ENCODE results near the gene BCCIP. TPM values are rescaled to one million over a fixed set of nuclear protein-coding genes. Genes with fewer than 3 reads are reported as not detected.

BCCIP gene
- total and polyA plus RNA-seq, 9 donors = 29.9 to 60.6 (median 48.4) TPM

DNA sequence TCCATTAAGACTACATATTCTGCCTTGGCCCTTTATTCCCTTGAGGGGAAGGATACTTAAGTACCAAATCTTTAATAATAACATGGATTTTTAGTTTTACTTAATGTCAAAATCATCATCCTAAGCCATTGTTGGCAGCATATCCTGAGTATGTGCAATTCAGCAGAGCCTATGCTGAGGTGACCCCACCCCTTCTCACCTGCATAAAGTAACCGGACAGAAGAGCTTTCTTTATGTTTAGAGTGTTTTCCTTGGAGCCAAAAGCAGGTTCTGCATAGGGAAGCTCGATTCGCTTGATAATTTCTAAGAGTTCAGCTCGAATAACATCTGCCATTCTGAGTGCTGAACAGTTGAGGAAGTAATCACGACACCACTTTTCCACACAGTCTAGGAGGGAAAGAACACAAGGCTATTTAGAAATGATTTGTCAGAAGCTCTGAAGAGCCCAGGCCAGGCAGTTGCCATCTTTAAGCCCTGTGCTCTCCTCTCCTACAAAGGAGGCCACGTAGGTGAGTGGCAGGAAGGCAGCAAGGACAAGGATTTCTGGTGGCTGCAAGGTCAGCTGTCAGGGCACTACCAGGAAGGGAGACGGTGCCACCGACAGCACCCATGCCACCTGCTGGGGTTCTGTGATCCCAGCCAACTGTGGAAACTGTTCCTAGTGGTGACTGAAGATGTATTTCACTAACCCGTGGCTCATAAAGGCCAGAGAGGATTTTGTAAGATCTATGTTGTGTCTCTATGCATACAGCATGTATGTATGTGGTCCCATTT is 15.6 kb downstream of the BCCIP start:
- intact Hi-C loops (cut with DNase I) = no loop called here
- Histone ChIP-seq H3K9me3 (no peaks in the 10 kb centered on the region), H3K4me3 (no peak overlapping the region), H3K36me3 (no peaks in the 10 kb centered on the region), H3K27me3 (no peaks in the 10 kb centered on the region), H3K27ac (no peak overlapping the region), H3K4me1 (ENCODE audit: insufficient read depth) (peaks cover 5% of the 10 kb centered on the region)
- TF ChIP-seq POLR2A (IDR thresholded peaks at IDR 0.05) (no peak), EP300 (IDR thresholded peaks at IDR 0.05) (no peak)
- TF ChIP-seq, protein P1, sequence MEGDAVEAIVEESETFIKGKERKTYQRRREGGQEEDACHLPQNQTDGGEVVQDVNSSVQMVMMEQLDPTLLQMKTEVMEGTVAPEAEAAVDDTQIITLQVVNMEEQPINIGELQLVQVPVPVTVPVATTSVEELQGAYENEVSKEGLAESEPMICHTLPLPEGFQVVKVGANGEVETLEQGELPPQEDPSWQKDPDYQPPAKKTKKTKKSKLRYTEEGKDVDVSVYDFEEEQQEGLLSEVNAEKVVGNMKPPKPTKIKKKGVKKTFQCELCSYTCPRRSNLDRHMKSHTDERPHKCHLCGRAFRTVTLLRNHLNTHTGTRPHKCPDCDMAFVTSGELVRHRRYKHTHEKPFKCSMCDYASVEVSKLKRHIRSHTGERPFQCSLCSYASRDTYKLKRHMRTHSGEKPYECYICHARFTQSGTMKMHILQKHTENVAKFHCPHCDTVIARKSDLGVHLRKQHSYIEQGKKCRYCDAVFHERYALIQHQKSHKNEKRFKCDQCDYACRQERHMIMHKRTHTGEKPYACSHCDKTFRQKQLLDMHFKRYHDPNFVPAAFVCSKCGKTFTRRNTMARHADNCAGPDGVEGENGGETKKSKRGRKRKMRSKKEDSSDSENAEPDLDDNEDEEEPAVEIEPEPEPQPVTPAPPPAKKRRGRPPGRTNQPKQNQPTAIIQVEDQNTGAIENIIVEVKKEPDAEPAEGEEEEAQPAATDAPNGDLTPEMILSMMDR (IDR thresholded peaks at IDR 0.05) = no peak
- no peak for DNase-seq
- 83 to 92% (median 85%) methylated on average over 9 of the region's 9 CpGs for WGBS, 3 donors

DNA sequence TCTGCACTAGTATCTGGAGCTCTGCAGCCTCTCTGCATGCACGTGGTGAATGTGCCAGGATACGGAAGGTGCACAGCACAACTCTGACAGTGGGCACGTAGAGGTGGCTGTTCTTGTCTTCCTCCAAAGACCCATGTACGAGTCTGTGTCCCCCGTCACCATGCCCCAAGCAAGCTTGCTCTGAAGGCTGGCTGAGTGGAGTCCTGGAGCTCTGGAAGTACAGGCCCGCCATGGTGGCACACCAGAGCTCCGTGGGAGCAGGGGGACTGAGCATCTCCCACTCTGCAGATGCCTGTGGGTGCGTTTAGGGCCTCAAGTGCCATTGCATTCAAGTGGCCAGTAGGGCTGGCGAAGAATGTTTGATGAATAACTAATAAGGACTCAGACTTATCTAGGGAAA is 17.1 kb downstream of the BCCIP start:
- H3K4me3 ChIP-seq = no peak overlapping the region
- H3K4me1 ChIP-seq (ENCODE audit: insufficient read depth) = peaks cover 13% of the 10 kb centered on the region
- TF ChIP-seq EP300 (IDR thresholded peaks at IDR 0.05) (no peak), POLR2A (IDR thresholded peaks at IDR 0.05) (no peak)
- TF ChIP-seq, protein P1 (IDR thresholded peaks at IDR 0.05) = no peak
- DNase-seq = no peak
- H3K27me3 ChIP-seq = no peaks in the 10 kb centered on the region
- H3K27ac ChIP-seq = no peak overlapping the region
- H3K36me3 ChIP-seq = no peaks in the 10 kb centered on the region
- H3K9me3 ChIP-seq = no peaks in the 10 kb centered on the region
- WGBS, 3 donors = 92 to 95% (median 93%) methylated on average over 9 of the region's 9 CpGs
- intact Hi-C loops (cut with DNase I) = no loop called here

DNA sequence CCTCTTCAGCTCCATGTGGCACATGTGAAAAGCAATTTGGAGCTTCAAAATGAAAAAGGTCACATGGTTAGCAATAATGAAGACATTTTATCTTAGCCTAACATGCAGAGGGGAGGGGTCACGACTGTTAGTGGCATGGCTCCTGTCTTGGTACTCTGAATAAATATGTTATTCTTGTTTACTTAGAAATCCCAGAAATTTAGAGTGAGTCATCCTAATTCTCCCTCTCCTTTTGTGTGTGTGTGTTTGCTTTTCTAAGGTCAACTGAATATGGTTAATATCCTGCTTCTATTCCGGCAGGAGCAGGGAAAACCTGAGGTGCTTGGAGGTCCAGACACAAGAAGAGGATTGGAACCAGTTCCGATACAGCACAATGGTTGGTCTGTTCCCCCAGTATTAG is 17.6 kb downstream of the BCCIP start:
- Histone ChIP-seq H3K4me3 (no peak overlapping the region), H3K36me3 (no peaks in the 10 kb centered on the region), H3K27ac (no peak overlapping the region), H3K4me1 (ENCODE audit: insufficient read depth) (peaks cover 17% of the 10 kb centered on the region), H3K27me3 (no peaks in the 10 kb centered on the region), H3K9me3 (no peaks in the 10 kb centered on the region)
- DNase-seq = no peak
- TF ChIP-seq EP300 (IDR thresholded peaks at IDR 0.05) (no peak), POLR2A (IDR thresholded peaks at IDR 0.05) (no peak)
- TF ChIP-seq, protein P1 (IDR thresholded peaks at IDR 0.05) = no peak
- WGBS, 3 donors = 59 to 71% (median 69%) methylated on average over 3 of the region's 3 CpGs
- intact Hi-C loops (cut with DNase I) = no loop called here

DNA sequence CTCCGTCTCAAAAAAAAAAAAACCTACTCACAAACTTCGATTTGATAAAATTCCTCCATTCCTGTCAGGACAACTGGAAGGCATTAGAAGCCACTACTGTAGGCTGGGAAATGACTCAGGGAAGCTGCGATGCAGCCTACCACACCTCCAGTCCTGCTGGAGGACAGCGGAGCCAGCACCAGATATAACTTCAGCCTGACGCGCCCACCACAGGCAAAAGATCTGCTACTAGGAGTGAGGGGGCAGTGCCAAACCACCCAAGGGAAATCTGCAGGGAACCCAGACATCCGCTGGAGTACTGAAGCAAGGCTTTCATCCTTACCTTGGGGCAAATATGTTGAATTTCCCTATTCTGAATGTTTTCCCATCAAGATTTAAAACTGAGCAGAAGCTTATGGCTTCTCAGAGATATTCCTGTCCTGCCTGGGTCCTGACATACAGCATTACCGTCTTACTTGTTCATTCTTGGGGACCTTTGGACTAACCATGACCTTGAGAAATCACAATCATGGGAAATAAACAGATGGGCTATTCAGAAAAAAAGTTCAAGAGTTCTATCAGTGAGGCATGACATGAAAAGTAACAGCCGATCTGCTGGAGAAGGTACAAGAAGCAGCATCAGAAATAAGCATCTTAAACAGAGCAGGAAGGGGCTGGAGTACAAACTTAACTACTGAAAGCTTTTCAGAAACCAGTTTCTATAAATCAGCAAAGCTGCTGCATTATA is 20.4 kb downstream of the BCCIP start:
- TF ChIP-seq EP300 (IDR thresholded peaks at IDR 0.05) = no peak
- TF ChIP-seq, protein P1 (IDR thresholded peaks at IDR 0.05) = no peak
- no peak for TF ChIP-seq POLR2A (IDR thresholded peaks at IDR 0.05)
- Histone ChIP-seq H3K4me3 (no peak overlapping the region), H3K36me3 (no peaks in the 10 kb centered on the region), H3K27me3 (no peaks in the 10 kb centered on the region), H3K9me3 (no peaks in the 10 kb centered on the region), H3K4me1 (ENCODE audit: insufficient read depth) (peaks cover 18% of the 10 kb centered on the region), H3K27ac (peak overlapping the region; percentile 28 to 63)
- intact Hi-C loops (cut with DNase I) = no loop called here
- DNase-seq = no peak
- 40 to 55% (median 46%) methylated on average over 9 of the region's 9 CpGs for WGBS, 3 donors
